OCI-LY3 (cell line): ENCODE measurements around the gene PGAP3.

Source experiments
- H2AFZ ChIP-seq: fragments of 200-600, 300-600 bp; shearing (Covaris generic); 2 replicates; pipeline ENCODE4 v1.6.0; 2014; ENCODE audit warnings: antibody characterized with exemption, low read depth, low read length
- H3K27ac ChIP-seq: fragments of 200-600, 300-600 bp; sonication (generic); 2 replicates; pipeline ENCODE4 v1.5.1; 2014; ENCODE audit warnings: mild to moderate bottlenecking, low read length, moderate library complexity, mixed read lengths
- H3K27me3 ChIP-seq: fragments of 200-600, 300-600 bp; sonication (generic); 2 replicates; pipeline ENCODE4 v1.6.1; 2014; ENCODE audit warnings: low read depth, low read length, mixed read lengths
- H3K36me3 ChIP-seq: fragments of 200-600, 300-600 bp; sonication (generic); replicated peaks from 2 replicates; pipeline ENCODE3; 2014; ENCODE audit warnings: low read depth, low read length, mixed read lengths
- H3K4me1 ChIP-seq: fragments of 300-600, 200-600 bp; sonication (generic); 2 replicates; pipeline ENCODE4 v1.6.1; 2014; ENCODE audit warnings: low read length, mixed read lengths
- H3K4me2 ChIP-seq: fragments of 200-600, 300-600 bp; sonication (generic); 2 replicates; pipeline ENCODE4 v1.6.1; 2014; ENCODE audit warnings: low read length, mixed read lengths
- H3K4me3 ChIP-seq: fragments of 300-600, 200-600 bp; sonication (generic); 2 replicates; pipeline ENCODE4 v1.5.1; 2014; ENCODE audit warnings: antibody characterized with exemption, mild to moderate bottlenecking, low read length, moderate library complexity
- H3K79me2 ChIP-seq: fragments of 300-600, 200-600 bp; shearing (Covaris generic); 2 replicates; pipeline ENCODE4 v1.6.1; 2014; ENCODE audit warnings: mild to moderate bottlenecking, low read length, mixed read lengths
- H3K9ac ChIP-seq: fragments of 300-600, 200-600 bp; shearing (Covaris generic); 2 replicates; pipeline ENCODE4 v1.6.0; 2014; ENCODE audit warnings: mild to moderate bottlenecking, low read length, moderate library complexity
- H3K9me3 ChIP-seq: fragments of 200-600, 300-600 bp; shearing (Covaris generic); 2 replicates; pipeline ENCODE4 v1.6.1; 2014; ENCODE audit warnings: low read length, mixed read lengths; ENCODE audit not compliant: insufficient read depth
- H4K20me1 ChIP-seq: fragments of 200-600, 300-600 bp; sonication (generic); 2 replicates; pipeline ENCODE4 v1.6.1; 2016; ENCODE audit warnings: low read length, mixed read lengths; ENCODE audit not compliant: insufficient read depth
- EZH2phosphoT487 ChIP-seq: fragments of 200-600 bp; shearing (Covaris generic); IDR thresholded peaks from 2 replicates; pipeline ENCODE4 v1.6.1; 2018; ENCODE audit warnings: antibody characterized with exemption, mixed run types, low read depth
- TF ChIP-seq, protein P1 (sequence below): fragments of 200-600, 300-600 bp; sonication (generic); IDR thresholded peaks from 2 replicates; pipeline ENCODE4 v1.5.1; 2014; ENCODE audit warnings: antibody characterized with exemption, low read length, low read depth

The PGAP3 gene

DNA sequence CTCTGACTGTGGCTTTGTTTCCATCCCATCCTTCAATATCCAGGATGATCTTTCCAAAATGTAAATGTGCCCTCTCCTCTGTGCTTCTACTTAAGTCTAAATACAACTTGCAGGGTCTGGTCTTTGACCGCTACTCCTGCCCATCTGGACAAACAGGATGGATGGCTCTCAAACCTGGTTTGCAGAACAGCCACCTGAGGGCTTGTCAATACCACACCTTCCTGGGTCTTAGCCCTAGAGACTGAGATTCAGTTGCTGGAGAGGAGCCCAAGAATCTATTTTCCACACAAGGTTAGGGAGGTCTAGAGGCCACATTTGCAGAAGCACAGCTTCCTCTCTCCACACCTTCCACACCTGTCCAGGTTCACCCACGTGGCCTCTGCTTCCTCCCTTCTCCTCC, 48.0 kb upstream of the PGAP3 start:
- Histone ChIP-seq H3K4me1 (peaks cover 29% of the 10 kb centered on the region), H3K27me3 (peaks cover 14% of the 10 kb centered on the region), H3K27ac (no peak overlapping the region), H3K9ac (no peak overlapping the region), H3K9me3 (no peaks in the 10 kb centered on the region), H3K79me2 (no peaks in the 10 kb centered on the region), H3K4me3 (no peak overlapping the region), H2AFZ (no peak overlapping the region), H3K36me3 (no peaks in the 10 kb centered on the region), H4K20me1 (no peaks in the 10 kb centered on the region), H3K4me2 (no peak overlapping the region)
- TF ChIP-seq EZH2phosphoT487: no peak
- TF ChIP-seq, protein P1, sequence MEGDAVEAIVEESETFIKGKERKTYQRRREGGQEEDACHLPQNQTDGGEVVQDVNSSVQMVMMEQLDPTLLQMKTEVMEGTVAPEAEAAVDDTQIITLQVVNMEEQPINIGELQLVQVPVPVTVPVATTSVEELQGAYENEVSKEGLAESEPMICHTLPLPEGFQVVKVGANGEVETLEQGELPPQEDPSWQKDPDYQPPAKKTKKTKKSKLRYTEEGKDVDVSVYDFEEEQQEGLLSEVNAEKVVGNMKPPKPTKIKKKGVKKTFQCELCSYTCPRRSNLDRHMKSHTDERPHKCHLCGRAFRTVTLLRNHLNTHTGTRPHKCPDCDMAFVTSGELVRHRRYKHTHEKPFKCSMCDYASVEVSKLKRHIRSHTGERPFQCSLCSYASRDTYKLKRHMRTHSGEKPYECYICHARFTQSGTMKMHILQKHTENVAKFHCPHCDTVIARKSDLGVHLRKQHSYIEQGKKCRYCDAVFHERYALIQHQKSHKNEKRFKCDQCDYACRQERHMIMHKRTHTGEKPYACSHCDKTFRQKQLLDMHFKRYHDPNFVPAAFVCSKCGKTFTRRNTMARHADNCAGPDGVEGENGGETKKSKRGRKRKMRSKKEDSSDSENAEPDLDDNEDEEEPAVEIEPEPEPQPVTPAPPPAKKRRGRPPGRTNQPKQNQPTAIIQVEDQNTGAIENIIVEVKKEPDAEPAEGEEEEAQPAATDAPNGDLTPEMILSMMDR: no peak

DNA sequence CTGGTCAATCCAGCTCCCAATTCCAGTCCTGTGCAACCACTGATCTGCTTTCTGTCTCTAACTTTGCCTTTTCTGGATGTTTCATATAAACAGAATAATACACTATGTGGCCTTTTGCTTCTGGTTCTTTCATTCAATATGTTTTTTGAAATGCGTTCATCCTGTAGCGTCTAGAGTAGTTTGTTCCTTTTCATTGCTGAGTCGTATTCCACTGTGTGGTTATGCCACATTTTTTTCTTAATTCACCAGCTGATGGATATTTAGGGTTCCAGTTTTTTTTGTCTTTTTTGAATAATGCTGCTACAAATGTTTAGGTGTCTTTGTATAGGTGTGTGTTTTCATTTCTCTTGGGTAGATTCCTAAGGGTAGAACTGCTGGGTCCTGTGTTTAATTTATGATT, 44.7 kb upstream of the PGAP3 start:
- no peak overlapping the region for H3K27ac ChIP-seq
- H3K4me3 ChIP-seq: no peak overlapping the region
- no peaks in the 10 kb centered on the region for H3K9me3 ChIP-seq
- peaks cover 14% of the 10 kb centered on the region for H3K36me3 ChIP-seq
- peaks cover 8% of the 10 kb centered on the region for H3K4me1 ChIP-seq
- H2AFZ ChIP-seq: no peak overlapping the region
- no peak overlapping the region for H3K9ac ChIP-seq
- H3K27me3 ChIP-seq: peaks cover 8% of the 10 kb centered on the region
- H3K4me2 ChIP-seq: no peak overlapping the region
- no peak for TF ChIP-seq EZH2phosphoT487
- TF ChIP-seq, protein P1: no peak
- peaks cover 10% of the 10 kb centered on the region for H3K79me2 ChIP-seq
- H4K20me1 ChIP-seq: no peaks in the 10 kb centered on the region

DNA sequence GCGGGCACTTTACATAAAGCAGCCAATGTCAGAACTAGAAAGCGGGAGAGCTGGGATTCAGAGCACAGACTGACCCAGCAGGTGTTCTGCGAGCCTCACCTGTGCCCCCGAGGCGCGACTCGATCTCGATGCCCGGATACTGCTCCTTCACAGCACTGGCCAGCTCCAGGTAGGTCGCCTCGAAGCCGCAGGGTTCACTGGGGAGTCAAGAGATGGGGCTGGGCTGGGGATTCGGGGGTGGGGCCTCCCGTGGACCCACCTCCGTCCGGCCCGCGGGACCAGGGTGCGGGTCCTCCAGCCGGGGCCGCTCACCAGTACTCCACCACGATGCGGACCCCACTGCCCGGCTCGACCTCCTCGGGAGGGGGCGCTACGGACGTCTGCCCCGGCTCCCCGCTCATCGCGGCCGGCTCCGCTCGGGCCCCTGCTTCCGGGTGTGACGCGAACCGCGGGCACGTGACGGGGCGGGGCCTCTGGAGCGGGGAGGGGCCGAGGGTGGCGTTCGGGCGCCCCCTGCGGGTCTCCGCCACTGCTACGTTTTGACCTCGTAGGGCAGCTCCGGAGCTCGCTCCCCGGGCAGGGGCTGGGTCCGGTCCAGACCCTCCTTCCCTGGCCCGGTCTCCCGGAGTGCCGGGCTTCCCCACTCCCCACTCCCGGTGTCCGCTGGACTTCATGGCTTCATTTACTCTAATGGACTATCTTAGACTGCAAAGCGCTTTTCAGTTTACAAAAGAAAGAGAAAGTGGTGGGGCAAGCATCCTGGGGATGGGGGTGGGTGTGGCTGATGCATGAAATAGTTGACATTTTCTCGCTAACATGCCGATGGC, 42.5 kb upstream of the PGAP3 start, which contains the start of gene MIEN1:
MIEN1 (minus strand) TSS at position 438 of the 827 bp plus-strand sequence; CDS start at position 401, 37 bp downstream.
- Histone ChIP-seq H3K79me2 (peaks cover 10% of the 10 kb centered on the region), H3K9me3 (no peaks in the 10 kb centered on the region), H3K4me2 (peak within 1 kb of the TSS; percentile 99), H3K4me3 (peak within 1 kb of the TSS; percentile 98), H3K27ac (peak within 1 kb of the TSS; percentile 59), H3K9ac (peak within 1 kb of the TSS; percentile 95), H3K27me3 (no peaks in the 10 kb centered on the region), H2AFZ (peak within 1 kb of the TSS; percentile 77), H4K20me1 (no peaks in the 10 kb centered on the region), H3K4me1 (peaks cover 6% of the 10 kb centered on the region), H3K36me3 (peaks cover 14% of the 10 kb centered on the region)
- TF ChIP-seq, protein P1: peak; percentile 73
- no peak for TF ChIP-seq EZH2phosphoT487

DNA sequence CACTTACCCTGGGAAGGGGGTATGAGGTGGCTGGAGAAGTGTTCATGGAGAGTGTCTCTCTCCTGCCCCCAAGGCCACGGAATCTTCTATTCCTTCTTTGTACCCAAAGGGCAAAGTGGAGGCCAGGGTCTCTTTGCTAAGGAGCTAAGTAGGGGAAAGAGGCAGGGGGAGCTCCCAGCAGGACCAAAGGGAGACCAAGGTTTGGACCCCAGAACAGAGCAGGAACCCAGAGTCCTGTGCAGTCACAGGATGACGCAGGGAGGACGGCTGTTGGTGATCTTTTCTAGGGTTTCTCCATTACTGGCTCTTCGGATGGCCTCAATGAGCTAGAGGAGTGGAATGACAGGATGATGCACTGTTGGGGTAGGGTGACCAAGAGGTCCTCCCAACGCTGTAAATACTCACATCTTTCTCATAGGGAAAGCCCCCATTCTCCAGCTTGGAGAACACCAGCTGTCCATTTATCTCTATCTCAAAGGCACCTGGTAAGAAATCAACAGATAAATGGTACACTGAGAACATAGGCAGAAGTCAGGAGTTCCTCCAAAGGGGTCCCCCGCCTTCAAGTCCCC, 41.5 kb upstream of the PGAP3 start:
- Histone ChIP-seq H3K9me3 (no peaks in the 10 kb centered on the region), H2AFZ (no peak overlapping the region), H3K9ac (peak overlapping the region; percentile 95), H3K4me2 (peak overlapping the region; percentile 99), H3K27ac (no peak overlapping the region), H3K36me3 (peaks cover 14% of the 10 kb centered on the region), H3K4me3 (peak overlapping the region; percentile 98), H3K4me1 (peaks cover 6% of the 10 kb centered on the region), H4K20me1 (no peaks in the 10 kb centered on the region), H3K79me2 (peaks cover 10% of the 10 kb centered on the region), H3K27me3 (no peaks in the 10 kb centered on the region)
- TF ChIP-seq, protein P1: no peak
- TF ChIP-seq EZH2phosphoT487: no peak
